Posterior vena cava (tissue), 2 donors: Measurements from ENCODE around the gene DGKD. TPM values are rescaled to one million over a fixed set of nuclear protein-coding genes. Genes with fewer than 3 reads are reported as not detected.
A peak's percentile ranks its signal among the peaks of the same experiment; 100 is the strongest.

Source experiments
- DNase-seq: peaks from one replicate; pipeline ENCODE4 v3.0.0-alpha.2; 2020; ENCODE audit warnings: low spot score
- intact Hi-C, 2 donors: fragments of 100-400 bp; cut with DNase I; formaldehyde crosslinking; loops; one replicate each; pipeline versions ENCODE4 v1.14.1 to v1.14.2; 2022 to 2023
- long read RNA-seq, 2 donors: library from polyadenylated mRNA; unstranded; transcript quantifications; one replicate each; pipeline ENCODE4 v2.0.0, GENCODE V29; 2020 to 2021
- total RNA-seq, 2 donors: library from RNA; stranded (reverse); fragmentation: NEBNext Ultra II Directional; extraction: Animal tissue kit (Norgen Biotek cat#: 25700); gene quantifications; one replicate each; pipeline ENCODE4 v1.2.1, GENCODE V29; 2021
- donor health status: DM: yes; HTN: yes; CAD: no.
- donor health status: DM: yes; HTN: yes; CAD: no.

The DGKD gene, protein sequence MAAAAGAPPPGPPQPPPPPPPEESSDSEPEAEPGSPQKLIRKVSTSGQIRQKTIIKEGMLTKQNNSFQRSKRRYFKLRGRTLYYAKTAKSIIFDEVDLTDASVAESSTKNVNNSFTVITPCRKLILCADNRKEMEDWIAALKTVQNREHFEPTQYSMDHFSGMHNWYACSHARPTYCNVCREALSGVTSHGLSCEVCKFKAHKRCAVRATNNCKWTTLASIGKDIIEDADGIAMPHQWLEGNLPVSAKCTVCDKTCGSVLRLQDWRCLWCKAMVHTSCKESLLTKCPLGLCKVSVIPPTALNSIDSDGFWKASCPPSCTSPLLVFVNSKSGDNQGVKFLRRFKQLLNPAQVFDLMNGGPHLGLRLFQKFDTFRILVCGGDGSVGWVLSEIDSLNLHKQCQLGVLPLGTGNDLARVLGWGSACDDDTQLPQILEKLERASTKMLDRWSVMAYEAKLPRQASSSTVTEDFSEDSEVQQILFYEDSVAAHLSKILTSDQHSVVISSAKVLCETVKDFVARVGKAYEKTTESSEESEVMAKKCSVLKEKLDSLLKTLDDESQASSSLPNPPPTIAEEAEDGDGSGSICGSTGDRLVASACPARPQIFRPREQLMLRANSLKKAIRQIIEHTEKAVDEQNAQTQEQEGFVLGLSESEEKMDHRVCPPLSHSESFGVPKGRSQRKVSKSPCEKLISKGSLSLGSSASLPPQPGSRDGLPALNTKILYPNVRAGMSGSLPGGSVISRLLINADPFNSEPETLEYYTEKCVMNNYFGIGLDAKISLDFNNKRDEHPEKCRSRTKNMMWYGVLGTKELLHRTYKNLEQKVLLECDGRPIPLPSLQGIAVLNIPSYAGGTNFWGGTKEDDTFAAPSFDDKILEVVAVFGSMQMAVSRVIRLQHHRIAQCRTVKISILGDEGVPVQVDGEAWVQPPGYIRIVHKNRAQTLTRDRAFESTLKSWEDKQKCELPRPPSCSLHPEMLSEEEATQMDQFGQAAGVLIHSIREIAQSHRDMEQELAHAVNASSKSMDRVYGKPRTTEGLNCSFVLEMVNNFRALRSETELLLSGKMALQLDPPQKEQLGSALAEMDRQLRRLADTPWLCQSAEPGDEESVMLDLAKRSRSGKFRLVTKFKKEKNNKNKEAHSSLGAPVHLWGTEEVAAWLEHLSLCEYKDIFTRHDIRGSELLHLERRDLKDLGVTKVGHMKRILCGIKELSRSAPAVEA
- total RNA-seq: 10 to 100 TPM; 38.1 to 40.3 TPM
- long read RNA-seq, donor 1, partial matches to known transcripts: 12 of 12 reads
- long read RNA-seq, donor 1, other reads (novel, unspliced or antisense): 0 of 12 reads
- long read RNA-seq, donor 2, partial matches to known transcripts: 24 of 32 reads
- long read RNA-seq, donor 2, other reads (novel, unspliced or antisense): 8 of 32 reads

DNA sequence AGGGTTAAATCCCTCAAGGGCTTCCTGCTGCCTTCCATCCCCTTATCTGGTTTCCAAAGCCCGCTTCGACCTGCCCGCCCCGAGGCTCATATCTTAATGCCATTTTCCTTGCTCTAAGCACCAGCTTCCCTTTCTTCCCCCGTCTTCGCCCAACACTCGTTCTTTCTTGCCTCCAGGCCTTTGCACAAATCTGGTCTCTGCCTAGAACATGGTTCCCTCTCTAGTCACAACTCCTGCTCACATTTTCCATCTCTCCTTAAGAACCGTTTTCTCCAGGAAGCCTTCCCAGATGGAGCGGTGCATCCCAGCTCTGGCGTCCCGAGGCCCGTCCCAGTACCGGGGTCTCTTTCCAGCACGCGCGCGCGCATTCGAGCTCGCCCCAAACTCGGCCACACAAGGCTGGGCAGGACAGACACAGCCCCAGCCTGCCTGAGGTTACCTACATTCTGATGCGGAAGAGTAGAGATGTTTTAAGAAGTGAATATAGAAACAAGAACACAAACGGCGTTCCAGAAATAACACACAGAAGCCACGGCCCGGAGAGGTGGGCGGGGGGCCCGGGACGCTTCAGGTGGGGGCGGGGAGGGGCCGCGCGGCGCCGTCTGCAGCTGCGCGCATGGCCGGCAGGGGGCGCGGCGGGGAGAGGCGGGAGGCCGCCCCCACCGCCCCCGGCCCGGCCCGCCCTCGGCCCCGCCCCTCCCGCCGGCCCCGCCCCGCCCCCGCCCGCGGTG is at the start of gene DGKD:
DGKD (plus strand) TSS at position 726 of the 731 bp plus-strand sequence. CDS start 25 bp downstream, outside the sequence.
- DNase-seq: no peak
- intact Hi-C loops: loop anchor here (5.0 to 10.0 kb wide), 2 partner anchors 91 to 93 kb away; no protein-coding TSS in a partner anchor

DNA sequence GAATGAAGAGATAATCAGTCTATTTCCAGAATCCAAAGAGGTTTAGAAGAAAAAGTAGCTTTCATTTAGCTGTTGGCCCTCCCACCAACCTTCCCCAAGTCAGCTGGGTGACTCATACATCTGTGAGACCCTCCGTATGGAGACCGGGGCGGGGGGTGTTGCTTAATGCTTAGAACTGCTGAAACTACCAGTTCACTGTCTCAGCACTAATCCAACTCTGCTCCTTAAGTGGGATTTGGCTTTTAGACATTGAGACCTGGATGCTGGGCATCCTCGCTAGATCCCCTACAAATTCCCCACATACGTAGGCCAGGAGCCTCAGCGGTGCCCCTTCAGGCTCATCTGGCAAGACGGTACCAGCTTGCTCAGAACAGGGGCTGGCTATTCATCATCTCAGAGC is 46.7 kb upstream of the DGKD start, which contains the start of gene SAG:
SAG (plus strand) TSS at position 252 of the 400 bp plus-strand sequence. CDS start 1,374 bp downstream, outside the sequence.
- intact Hi-C loops: no loop called here
- no peak for DNase-seq

DNA sequence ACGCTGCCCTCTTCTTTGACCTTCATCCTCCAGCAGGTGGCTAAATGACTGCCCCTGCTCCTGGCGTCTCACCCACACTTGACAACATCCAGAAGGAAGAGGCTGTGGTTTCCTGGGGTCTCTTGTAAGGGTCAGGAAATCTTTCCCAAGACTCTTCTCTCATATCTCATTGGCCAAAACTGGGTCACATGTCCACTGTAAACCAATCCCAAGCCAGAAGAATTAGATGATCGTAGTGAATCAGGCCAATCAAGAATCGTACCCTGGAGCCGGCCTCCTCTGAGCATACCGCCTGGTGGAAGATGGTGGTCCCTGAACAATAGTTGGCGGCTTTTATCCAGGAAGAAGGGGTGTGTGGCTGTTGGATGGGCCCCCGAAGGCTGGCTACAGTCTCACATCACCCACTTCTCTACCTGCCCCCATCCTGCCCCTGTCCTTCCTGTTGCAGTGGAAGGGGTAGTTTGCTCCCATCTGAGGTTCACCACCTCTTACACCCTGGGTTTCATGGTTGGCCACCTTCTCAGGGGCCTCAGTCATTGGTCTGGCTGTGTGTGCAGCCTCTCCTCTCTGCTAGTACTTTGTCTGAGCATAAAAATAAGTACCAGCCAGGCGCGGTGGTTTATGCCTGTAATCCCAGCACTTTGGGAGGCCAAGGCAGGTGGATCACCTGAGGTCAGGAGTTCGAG is 42.9 kb upstream of the DGKD start:
- DNase-seq: no peak
- intact Hi-C loops: no loop called here

DNA sequence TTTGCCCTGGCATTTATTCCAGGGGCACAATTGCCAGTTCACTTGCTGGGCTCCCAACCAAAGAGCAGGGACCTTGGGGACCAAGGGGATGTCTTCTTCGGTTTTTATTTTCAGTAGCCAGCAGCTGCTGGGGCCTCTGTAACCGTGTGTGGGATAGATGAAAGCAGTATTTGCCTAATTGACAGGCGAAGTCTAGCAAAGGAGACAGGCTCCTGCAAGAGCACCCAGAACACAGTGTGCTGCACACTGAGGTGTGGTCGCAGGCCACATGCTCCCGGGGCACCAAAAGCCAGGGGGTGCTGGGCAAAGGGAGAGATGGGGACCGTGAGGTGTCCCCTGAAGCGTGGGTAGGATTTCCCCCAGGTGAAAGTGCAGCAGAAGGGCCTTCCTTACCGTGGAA is 41.4 kb upstream of the DGKD start:
- no peak for DNase-seq
- intact Hi-C loops: no loop called here

DNA sequence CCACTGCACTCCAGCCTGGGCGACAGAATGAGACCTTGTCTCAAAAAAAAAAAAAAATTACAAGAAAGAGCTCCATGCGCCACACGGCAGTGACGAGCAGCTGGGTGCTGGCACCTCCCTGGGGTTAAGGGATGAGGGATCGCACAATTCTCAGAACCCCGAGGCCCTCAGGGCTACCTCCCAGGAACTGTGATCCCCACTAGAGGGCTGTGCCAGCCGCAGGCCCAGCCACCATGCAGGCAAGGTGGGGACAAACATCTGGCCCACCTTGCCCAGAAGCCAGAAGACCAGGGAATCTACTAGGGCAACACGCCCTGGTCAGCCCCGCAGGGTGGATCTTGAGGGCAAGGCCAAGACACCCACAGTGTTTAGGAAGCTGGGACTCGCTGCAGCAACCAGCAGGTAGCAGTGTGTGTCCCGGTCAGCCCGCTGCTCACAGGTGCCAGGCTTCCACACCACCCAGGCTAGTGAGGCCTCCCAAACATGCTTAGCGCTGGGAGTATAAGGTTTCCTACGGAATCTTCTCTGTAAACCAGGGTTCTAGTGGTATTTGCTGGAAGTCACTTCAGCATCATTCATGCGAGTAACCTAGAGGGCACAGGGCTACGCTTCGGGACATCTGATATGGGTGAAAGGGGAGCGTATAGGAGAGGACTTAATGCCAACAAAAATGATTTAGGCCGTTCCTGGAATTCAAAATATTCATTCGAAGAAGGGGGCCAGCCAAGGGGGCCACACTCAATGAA is 39.9 kb upstream of the DGKD start:
- no peak for DNase-seq
- intact Hi-C loops: no loop called here

DNA sequence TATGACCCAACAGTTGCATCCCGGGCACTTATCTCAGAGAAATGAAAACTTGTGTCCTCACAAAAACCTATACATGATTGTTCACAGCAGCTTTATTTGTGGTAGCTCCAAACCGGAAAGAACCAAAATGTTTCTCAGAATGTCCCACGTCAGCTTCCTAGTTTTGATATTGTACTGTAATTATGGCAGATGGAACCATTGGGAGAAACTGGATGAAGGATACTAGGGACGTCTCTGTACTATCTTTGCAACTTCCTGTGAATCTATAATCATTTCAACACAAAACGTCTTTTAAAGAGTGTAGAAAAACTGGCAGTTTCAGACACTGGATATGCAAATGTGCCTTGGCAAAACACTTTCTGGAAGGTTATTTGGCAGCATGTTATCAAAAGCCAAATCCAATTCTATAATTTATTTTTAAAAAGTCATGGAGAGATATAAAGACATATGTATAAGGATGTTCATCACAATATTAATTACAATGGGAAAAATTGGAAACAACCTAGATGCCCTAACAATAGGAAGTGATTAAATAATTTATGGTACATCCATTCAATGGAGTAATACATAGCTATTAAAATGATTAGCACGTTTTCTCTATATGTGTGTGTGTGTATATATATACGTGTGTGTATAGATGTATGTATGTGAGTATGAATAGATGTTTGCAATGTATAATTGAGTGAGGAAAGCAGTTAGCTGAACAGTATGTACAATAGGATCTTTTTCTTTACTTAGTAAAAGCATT is 36.9 kb upstream of the DGKD start:
- no peak for DNase-seq
- intact Hi-C loops: no loop called here

DNA sequence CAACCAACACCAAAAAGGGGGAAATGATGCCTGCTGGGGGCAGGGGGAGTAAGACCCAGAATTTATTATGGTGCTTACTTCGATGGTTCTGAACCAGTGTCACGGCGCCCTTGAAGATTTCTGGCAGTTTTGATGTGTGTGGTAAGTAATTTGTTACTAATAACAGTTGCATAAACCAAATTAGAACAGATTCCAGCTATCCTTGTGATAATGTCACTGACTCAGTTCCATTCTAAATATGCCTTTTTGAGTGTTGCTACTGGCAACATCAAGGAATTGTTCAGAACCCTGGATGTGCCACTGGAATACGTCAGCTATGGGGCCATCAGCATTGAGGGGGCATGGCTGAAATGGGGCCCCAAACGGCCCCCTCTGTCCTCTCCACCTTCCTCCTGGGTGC is 35.0 kb upstream of the DGKD start:
- DNase-seq: no peak
- intact Hi-C loops: no loop called here

DNA sequence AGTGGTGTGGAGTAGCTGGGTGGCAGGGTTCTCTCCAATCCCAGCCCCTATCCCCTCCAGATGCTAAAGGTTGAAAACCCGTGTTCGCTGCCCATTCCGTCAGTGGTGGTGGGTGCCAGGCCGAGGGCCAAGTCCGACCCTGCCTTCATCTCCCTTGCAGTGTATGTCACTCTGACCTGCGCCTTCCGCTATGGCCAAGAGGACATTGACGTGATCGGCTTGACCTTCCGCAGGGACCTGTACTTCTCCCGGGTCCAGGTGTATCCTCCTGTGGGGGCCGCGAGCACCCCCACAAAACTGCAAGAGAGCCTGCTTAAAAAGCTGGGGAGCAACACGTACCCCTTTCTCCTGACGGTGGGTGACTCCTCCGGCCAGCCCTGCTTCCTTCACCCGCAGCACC is 33.8 kb upstream of the DGKD start:
- intact Hi-C loops: no loop called here
- no peak for DNase-seq

DNA sequence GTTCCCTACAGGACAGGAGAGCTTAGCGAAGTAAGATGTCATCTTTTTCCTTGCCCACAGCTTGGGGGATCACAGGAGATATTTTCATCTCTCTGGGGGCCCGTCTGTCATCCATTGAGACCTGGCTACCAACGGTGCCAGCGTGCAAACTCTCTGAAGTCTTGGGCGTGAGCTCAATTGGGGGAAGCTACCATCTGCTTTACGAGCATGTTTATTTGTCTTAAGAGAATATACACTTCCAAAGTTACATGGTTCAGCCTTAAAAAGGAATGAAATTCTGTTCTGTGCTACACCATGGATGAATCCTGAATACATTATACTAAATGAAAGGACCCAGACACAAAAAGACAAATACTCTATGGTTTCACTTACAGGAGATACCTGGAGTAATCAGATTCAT is 33.1 kb upstream of the DGKD start:
- DNase-seq: no peak
- intact Hi-C loops: no loop called here

DNA sequence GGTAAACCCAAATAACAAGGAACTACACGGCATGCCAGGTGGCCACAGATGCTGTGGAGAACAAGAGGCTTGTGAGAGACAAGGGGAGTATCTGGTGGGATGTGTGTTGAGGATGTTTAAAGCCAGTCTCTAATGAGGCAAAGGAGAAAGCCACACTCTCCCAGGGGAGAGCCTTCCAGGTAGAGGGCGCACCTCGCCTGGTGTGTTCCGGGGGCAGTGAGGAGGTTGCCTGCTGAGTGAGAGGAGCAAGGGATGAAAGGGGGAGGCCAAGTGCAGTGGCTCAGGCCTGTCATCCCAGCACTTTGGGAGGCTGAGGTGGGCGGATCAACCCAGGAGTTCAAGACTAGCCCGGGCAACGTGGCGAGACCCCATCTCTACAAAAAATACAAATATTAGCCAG is 30.4 kb upstream of the DGKD start:
- intact Hi-C loops: no loop called here
- DNase-seq: no peak

DNA sequence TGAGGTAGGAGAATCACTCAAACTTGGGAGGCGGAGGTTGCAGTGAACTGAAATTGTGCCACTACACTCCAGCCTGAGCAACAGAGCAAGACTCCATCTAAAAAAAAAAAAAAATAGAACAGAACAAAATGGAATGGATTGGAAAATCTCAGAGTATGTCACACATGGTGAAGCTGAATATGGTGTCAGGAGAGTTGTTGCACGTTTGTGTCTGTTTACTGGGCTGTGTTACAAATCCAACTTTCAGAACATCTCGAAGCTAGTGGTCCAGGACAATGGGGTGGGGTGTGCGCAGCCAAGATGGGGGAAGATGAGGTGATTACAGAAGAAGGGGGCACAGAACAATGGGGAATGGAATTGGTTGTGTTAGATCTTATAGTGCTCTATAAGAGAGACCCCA is 29.0 kb upstream of the DGKD start:
- intact Hi-C loops: no loop called here
- no peak for DNase-seq

DNA sequence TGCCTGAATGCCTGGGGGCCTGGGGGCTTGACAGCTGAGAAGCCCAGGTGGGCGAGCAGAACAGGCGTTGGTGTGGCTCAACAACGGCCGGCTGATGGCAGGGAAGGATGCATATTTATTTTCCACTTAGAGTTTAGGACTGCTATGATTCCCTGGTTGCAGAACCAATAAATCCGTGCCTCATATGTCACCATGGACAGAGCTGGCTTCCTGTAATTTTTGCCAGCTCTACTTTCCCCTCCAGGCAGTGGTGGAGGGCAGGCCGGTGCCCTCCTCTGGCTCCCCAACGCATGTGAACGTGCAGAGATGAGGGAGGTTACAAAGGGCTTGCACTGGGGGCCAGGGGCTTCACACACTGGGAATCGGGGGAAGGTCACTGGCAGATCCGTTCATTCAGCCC is 28.5 kb upstream of the DGKD start:
- no peak for DNase-seq
- intact Hi-C loops: no loop called here

DNA sequence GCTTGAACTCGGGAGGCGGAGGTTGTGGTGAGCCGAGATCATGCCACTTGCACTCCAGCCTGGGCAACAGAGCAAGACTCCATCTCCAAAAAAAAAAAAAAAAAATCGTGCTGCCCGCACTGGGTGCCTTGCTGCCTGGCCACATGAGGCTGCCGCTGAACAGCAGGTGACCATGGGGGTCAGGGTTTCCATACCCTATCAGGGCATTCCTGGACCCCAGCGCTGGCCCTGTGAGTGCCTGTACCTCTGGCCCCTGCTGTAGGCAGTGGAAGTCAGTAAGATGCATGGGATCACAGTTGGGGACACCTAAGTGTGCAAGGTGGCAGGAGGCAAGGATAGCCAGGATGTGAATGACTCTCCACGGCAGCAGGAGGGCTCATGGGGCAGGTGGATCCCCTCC is 27.8 kb upstream of the DGKD start:
- DNase-seq: no peak
- intact Hi-C loops: no loop called here

DNA sequence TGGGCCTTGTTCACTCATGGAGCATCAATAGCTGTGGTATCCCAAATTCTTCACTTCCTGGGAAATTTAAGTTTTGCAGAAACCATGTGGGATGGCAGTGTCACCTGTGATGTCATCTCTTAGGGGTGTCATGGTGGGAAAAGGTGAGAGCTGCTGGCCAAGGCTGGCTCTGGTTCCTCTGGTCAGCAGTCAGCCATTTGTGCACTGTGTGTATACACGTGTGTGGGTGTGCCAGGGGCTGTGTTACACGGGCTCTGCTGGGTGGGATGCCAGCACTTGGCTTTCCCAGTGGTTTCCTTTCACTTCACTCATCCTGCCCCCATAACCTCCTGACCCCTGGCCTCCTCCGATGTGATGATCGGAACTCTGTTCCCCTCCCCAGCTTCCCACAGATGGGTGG is 25.4 kb upstream of the DGKD start:
- intact Hi-C loops: no loop called here
- DNase-seq: no peak

DNA sequence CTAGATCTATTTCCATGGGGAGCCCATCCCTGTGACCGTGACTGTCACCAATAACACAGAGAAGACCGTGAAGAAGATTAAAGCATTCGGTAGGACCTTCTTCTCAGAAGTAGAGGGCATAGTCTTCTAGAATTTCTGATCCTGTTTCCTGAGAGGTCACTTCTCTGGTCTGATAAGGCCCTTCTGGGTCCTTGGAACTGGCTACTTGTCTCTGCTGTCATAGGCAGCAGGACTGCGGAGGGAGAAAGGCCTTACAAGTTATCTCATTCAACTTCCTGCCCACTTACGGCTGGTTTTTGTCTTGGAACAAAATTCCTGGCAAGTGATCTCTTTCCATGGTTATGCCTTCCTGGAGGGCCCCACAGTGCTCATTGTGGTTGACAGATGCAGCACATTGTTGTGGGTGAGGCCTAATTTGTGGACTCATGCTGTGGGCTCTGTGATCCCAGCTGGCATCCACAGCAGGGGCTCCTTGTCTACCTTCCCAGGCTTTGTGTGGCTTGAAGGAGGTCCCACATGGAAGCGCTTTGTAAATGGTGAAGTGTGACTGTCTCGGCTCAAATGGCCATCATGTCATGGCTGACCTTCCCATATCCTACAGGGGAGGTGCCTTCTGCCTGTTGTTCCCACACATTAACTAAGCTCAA is 24.7 kb upstream of the DGKD start:
- no peak for DNase-seq
- intact Hi-C loops: no loop called here

DNA sequence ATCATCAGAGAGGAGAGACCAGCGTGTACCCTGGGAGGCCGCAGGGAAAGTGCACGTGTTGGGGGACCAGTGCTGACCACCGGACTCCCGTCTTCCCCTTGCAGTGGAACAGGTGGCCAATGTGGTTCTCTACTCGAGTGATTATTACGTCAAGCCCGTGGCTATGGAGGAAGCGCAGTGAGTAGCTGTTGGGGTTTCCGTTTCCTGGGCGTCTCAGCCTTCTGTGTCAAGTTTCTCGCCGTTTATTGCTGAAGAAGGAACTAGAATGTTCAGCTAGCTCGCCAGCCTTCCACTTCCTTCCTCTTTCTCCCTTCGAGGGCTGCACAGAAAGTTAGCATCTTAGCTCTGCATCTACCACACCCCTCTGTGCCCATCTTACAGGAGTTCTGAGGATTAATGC is 22.8 kb upstream of the DGKD start:
- DNase-seq: peak; percentile 89
- intact Hi-C loops: no loop called here
